ENCODE measurements around the gene TGFBI. TPM values are rescaled to one million over a fixed set of nuclear protein-coding genes. Genes with fewer than 3 reads are reported as not detected.

Gene TGFBI
- total and polyA plus RNA-seq, 9 of the 15 experiments (the other 6 are each of a cell fraction or from before 2014, with no cell fraction given), result 0.05 to 0.62 (median 0.08) TPM; not detected in 6

DNA sequence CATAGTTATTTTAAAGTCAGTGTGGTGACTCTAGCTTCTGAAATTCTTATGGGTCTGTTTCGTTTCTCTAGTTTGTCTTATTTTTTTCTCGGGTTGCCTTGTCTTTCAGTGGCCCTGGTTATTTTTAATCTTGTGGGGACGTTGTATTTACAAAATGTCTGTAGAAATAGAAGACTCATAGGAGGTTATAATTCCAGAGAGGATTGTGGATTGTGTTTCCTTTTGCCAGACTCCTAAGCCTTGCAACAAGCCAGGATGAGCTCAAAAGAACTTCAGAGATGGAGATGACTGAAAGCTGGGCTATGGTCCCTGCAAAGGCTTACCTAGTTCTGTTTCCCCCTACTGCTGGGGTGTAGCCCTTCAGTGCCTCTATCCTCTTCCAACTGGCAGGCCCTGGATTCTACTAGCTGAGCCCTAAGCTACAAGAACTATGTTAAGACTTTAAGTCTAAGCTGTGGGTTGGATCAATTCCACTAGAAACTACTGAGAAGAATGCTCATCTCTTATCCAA is 41.8 kb upstream of the TGFBI start (continued):
- TF ChIP-seq, protein P1, sequence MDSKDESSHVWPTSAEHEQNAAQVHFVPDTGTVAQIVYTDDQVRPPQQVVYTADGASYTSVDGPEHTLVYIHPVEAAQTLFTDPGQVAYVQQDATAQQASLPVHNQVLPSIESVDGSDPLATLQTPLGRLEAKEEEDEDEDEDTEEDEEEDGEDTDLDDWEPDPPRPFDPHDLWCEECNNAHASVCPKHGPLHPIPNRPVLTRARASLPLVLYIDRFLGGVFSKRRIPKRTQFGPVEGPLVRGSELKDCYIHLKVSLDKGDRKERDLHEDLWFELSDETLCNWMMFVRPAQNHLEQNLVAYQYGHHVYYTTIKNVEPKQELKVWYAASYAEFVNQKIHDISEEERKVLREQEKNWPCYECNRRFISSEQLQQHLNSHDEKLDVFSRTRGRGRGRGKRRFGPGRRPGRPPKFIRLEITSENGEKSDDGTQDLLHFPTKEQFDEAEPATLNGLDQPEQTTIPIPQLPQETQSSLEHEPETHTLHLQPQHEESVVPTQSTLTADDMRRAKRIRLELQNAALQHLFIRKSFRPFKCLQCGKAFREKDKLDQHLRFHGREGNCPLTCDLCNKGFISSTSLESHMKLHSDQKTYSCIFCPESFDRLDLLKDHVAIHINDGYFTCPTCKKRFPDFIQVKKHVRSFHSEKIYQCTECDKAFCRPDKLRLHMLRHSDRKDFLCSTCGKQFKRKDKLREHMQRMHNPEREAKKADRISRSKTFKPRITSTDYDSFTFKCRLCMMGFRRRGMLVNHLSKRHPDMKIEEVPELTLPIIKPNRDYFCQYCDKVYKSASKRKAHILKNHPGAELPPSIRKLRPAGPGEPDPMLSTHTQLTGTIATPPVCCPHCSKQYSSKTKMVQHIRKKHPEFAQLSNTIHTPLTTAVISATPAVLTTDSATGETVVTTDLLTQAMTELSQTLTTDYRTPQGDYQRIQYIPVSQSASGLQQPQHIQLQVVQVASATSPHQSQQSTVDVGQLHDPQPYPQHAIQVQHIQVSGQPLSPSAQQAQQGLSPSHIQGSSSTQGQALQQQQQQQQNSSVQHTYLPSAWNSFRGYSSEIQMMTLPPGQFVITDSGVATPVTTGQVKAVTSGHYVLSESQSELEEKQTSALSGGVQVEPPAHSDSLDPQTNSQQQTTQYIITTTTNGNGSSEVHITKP (IDR thresholded peaks at IDR 0.05; ENCODE audit: partially characterized antibody), result no peak

DNA sequence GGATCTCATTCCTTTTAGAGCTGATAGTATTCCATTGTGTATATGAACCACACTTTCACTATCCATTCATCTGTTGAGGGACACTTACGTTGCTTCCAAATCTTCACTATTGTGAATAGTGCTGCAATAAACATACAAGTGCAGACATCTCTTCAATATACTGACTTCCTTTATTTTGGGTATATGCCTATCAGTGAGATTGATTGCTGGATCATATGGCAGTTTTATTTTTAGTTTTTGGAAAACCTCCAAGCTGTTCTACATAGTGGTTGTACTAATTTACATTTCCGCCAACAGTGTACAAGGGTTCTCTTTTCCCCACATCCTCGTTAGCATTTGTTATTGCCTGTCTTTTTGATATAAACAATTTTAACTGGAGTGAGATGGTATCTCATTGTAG is 40.2 kb upstream of the TGFBI start:
- no peaks in the 10 kb centered on the region for H3K79me2 ChIP-seq (ENCODE audit: control insufficient read depth, insufficient read depth, low read length)
- no peak overlapping the region for H3K4me3 ChIP-seq
- H3K4me2 ChIP-seq (ENCODE audit: insufficient read depth, low read length), result no peak overlapping the region
- no peaks in the 10 kb centered on the region for H3K9me3 ChIP-seq (replicated peaks; ENCODE audit: control insufficient read depth, insufficient read depth, low read depth, low read length)
- H4K20me1 ChIP-seq (replicated peaks; ENCODE audit: control insufficient read depth, insufficient read depth, low read length), result no peaks in the 10 kb centered on the region
- H3K27me3 ChIP-seq (ENCODE audit: control insufficient read depth in 2 of 2, insufficient read depth in 2 of 2, low read length in 2 of 2), result peaks cover 3 to 20% of the 10 kb centered on the region in 2 experiments; a peak in 4 of 5 replicates
- 14% methylated on average over 3 of the region's 3 CpGs for WGBS (ENCODE audit: insufficient coverage, low coverage, missing lambda C conversion rate)
- POLR2A ChIA-PET, result no interaction called here
- DNase-seq (ENCODE audit: extremely low read depth in 1 of 4, low spot score in 3 of 4) (no peak), ATAC-seq (no peak), FAIRE-seq (no peak)
- H3K4me1 ChIP-seq (replicated peaks in 1 of 2; ENCODE audit: control insufficient read depth in 2 of 2, insufficient read depth in 2 of 2, low read length in 2 of 2), result peaks cover 0 to 5% of the 10 kb centered on the region in 2 experiments; a peak in 1 of 5 replicates
- H3K36me3 ChIP-seq (ENCODE audit: control insufficient read depth, insufficient read depth, low read length), result no peaks in the 10 kb centered on the region
- no TSS peak for BruUV-seq (replicated peaks)
- intact Hi-C loops (cut with micrococcal nuclease) (no loop called here), in situ Hi-C loops (cut with MboI) (no loop called here)
- H3K9me1 ChIP-seq (ENCODE audit: control insufficient read depth, insufficient read depth, low read length), result no peaks in the 10 kb centered on the region
- no peak overlapping the region for H3K27ac ChIP-seq (ENCODE audit: extremely low read depth, low read depth, low read length)
- CTCF ChIA-PET (ENCODE audit: low intra/inter-chr PET ratio), result no interaction called here
- no peak overlapping the region for H3K9ac ChIP-seq (ENCODE audit: insufficient read depth in 1 of 2, low read depth in 2 of 2, low read length in 2 of 2)
- TF ChIP-seq, protein P2, sequence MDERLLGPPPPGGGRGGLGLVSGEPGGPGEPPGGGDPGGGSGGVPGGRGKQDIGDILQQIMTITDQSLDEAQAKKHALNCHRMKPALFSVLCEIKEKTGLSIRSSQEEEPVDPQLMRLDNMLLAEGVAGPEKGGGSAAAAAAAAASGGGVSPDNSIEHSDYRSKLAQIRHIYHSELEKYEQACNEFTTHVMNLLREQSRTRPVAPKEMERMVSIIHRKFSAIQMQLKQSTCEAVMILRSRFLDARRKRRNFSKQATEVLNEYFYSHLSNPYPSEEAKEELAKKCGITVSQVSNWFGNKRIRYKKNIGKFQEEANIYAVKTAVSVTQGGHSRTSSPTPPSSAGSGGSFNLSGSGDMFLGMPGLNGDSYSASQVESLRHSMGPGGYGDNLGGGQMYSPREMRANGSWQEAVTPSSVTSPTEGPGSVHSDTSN (CRISPR knock-in tag; IDR thresholded peaks at IDR 0.05; ENCODE audit: low read depth), result no peak
- TF ChIP-seq, protein P2 (tag; conservative IDR thresholded peaks at IDR 0.05; ENCODE audit: low read depth), result 0 out of 2 replicates have a peak, but pooled peaks have one; percentile 6
- TF ChIP-seq BRD9 (IDR thresholded peaks at IDR 0.05; ENCODE audit: low read depth, partially characterized antibody) (no peak), MAFK (IDR thresholded peaks at IDR 0.05; ENCODE audit: low read length) (no peak)
- TF ChIP-seq, protein P3, sequence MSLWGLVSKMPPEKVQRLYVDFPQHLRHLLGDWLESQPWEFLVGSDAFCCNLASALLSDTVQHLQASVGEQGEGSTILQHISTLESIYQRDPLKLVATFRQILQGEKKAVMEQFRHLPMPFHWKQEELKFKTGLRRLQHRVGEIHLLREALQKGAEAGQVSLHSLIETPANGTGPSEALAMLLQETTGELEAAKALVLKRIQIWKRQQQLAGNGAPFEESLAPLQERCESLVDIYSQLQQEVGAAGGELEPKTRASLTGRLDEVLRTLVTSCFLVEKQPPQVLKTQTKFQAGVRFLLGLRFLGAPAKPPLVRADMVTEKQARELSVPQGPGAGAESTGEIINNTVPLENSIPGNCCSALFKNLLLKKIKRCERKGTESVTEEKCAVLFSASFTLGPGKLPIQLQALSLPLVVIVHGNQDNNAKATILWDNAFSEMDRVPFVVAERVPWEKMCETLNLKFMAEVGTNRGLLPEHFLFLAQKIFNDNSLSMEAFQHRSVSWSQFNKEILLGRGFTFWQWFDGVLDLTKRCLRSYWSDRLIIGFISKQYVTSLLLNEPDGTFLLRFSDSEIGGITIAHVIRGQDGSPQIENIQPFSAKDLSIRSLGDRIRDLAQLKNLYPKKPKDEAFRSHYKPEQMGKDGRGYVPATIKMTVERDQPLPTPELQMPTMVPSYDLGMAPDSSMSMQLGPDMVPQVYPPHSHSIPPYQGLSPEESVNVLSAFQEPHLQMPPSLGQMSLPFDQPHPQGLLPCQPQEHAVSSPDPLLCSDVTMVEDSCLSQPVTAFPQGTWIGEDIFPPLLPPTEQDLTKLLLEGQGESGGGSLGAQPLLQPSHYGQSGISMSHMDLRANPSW (CRISPR knock-in tag; IDR thresholded peaks at IDR 0.05), result no peak
- H2AFZ ChIP-seq (ENCODE audit: low read depth, low read length), result no peak overlapping the region
